IMR-90 (cell line): Measurements from ENCODE around the gene TAPT1.

Experiments used
- BHLHE40 ChIP-seq: fragments of 150-350 bp; IDR thresholded peaks from 2 replicates; pipeline ENCODE4 v1.6.1; 2016; ENCODE audit warnings: mild to moderate bottlenecking, low read depth, low read length
- CEBPB ChIP-seq: IDR thresholded peaks from 2 replicates; pipeline ENCODE4 v1.6.1; 2012; ENCODE audit warnings: low read depth, low read length, improper control_type of control experiment
- CHD1 ChIP-seq: IDR thresholded peaks from 2 replicates; pipeline ENCODE4 v1.6.1; 2012; ENCODE audit warnings: low read depth, low read length, improper control_type of control experiment
- CTCF ChIP-seq: conservative IDR thresholded peaks from 2 replicates; pipeline ENCODE4 v1.5.1; 2012; ENCODE audit warnings: mild to moderate bottlenecking, low read depth, low read length, improper control_type of control experiment
- ELK1 ChIP-seq: fragments of 150-350 bp; IDR thresholded peaks from 2 replicates; pipeline ENCODE4 v1.6.1; 2016; ENCODE audit warnings: low read depth, mild to moderate bottlenecking, low read length, moderate library complexity, borderline replicate concordance
- FOS ChIP-seq: fragments of 150-350 bp; IDR thresholded peaks from 2 replicates; pipeline ENCODE4 v1.6.1; 2016; ENCODE audit warnings: low read depth, low read length
- MAZ ChIP-seq: IDR thresholded peaks from 2 replicates; pipeline ENCODE4 v1.6.1; 2012; ENCODE audit warnings: low read depth, mild to moderate bottlenecking, low read length, improper control_type of control experiment, moderate library complexity, borderline replicate concordance
- POLR2A ChIP-seq: IDR thresholded peaks from 2 replicates; pipeline ENCODE4 v1.6.1; 2012; ENCODE audit warnings: mild to moderate bottlenecking, low read depth, low read length
- RAD21 ChIP-seq: IDR thresholded peaks from 2 replicates; pipeline ENCODE4 v1.6.1; 2012; ENCODE audit warnings: low read length, improper control_type of control experiment
- RCOR1 ChIP-seq: IDR thresholded peaks from 2 replicates; pipeline ENCODE4 v1.6.1; 2012; ENCODE audit warnings: mild to moderate bottlenecking, low read length, improper control_type of control experiment; ENCODE audit not compliant: insufficient replicate concordance
- SMC3 ChIP-seq: fragments of 150-350 bp; IDR thresholded peaks from 2 replicates; pipeline ENCODE4 v1.6.1; 2016; ENCODE audit warnings: low read depth, mild to moderate bottlenecking, antibody characterized with exemption, low read length, moderate library complexity
- TF ChIP-seq, protein P1 (sequence below): fragments of 150-350 bp; IDR thresholded peaks from 2 replicates; pipeline ENCODE4 v1.6.1; 2017; ENCODE audit warnings: mild to moderate bottlenecking, antibody characterized with exemption, low read length, low read depth

DNA sequence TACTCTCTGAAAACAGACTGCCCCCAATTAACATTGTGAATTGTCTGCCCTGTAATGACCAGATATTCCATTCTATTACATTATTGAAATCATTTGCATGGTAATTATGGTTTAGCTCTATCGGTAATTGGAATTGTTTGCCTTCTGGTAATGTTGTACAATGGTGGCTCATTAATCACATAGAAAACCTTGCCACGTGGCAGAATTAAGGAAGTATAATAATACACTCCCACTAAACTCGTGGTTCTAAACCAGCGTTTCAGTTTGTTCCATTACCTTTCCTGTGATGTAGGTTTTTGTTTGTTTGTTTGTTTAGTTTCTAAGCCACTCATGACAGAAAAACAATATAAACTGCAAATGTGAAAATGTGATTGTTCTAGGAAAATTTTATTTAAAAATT lies 45.1 kb upstream of the TAPT1 start:
- TF ChIP-seq POLR2A, result no peak
- TF ChIP-seq CTCF, result no peak
- TF ChIP-seq RCOR1, result no peak
- TF ChIP-seq SMC3, result no peak
- TF ChIP-seq, protein P1, sequence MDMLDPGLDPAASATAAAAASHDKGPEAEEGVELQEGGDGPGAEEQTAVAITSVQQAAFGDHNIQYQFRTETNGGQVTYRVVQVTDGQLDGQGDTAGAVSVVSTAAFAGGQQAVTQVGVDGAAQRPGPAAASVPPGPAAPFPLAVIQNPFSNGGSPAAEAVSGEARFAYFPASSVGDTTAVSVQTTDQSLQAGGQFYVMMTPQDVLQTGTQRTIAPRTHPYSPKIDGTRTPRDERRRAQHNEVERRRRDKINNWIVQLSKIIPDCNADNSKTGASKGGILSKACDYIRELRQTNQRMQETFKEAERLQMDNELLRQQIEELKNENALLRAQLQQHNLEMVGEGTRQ, result no peak
- no peak for TF ChIP-seq RAD21
- no peak for TF ChIP-seq FOS
- no peak for TF ChIP-seq MAZ
- no peak for TF ChIP-seq CHD1
- TF ChIP-seq BHLHE40, result no peak
- TF ChIP-seq CEBPB, result no peak
- TF ChIP-seq ELK1, result no peak
